ENCODE measurements around the gene FAM81A. TPM values are rescaled to one million over a fixed set of nuclear protein-coding genes. Genes with fewer than 3 reads are reported as not detected.
"Not testable (repeated sequence)": the region's sequence is repeated elsewhere in the genome, so short reads cannot be mapped to it uniquely, and the experiment has no call there.

The FAM81A gene
- 1.2 and 1.4 TPM in 2 replicates for total RNA-seq

DNA sequence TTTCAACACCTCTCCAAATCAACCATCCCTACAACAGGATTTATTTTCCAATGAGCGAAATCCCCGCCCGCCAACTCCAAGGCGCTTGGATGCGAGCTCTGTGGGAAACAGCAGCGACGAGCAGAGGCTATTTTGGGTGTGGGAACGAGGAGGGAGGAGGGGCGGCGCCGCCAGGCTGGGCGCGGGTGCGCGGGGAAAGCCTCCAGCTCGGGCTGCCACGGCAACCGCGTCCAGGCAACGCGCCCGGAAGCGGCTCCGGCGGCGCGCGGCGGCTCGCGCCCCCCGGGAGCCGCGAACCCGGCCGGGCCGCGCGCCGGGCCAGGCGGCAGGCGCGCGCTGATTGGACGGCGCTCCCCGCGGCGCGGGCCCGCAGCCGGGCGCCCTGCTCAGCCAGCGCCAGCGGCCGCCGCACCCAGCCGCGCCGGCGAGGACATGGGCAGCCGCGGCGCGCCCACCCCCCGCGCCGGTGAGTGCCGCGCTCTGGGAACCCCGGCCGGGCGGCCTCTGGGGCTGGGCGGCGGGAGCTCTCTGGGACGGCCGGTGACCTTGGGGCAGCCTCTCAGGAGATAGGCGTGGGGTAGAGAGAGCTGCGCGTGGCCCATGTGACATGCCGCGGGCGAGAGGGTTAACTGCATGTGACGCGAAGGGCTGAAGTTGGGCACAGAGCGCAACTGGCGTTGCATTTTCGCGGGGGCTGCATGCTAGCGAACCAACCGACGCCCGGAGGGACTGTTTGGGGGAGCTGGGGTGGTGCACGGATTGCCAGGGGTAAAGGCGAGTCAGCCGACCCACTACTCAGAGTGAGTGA is at the start of gene FAM81A:
FAM81A (plus strand) TSS at position 370 of the 808 bp plus-strand sequence. CDS start 20,441 bp downstream, outside the sequence.
- intact Hi-C loops (cut with micrococcal nuclease) = loop anchor here (5.0 kb wide), 1 partner anchor 191 kb away; no protein-coding TSS in a partner anchor

DNA sequence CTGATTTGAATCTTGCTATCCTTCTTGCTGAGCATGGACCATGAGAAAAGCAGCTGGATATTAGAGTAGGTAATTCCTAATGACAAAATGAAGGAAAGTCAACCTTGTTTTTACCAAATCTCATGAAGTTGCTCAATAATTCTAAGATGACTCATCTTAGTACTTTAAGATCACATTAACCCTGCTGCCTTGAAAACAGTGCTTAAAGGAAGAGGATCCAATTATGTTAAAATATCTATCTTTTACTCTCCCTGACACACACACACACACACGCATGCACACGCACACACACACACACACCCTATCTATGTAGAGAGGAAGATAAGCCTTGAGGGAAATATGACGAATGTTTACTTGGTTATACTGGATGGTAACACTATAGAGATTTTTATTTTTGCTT is 49.3 kb upstream of the FAM81A start:
- intact Hi-C loops (cut with micrococcal nuclease) = no loop called here

DNA sequence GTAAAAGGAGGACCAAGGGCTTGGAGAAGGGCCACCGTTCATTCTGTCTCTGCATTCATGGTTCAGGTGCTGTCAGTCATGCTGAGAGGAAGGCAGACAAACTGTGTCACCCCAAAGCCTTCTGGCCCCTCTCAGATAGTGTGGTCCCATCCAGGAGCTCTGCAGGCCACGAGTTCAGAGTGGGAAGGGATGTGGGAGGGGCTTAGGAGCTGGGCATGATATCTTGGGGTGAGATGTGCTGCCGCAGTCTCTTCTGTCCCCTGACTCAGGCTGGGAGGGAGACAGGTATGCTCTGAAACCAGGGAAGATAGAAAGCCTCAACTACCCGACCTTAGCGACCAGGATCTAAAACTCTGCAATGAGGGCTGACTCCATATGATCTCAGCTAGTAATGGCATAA is 45.7 kb upstream of the FAM81A start:
- intact Hi-C loops (cut with micrococcal nuclease) = no loop called here

- intact Hi-C loops (cut with micrococcal nuclease) = no loop called here
Measured at GRCh38 chr15:59394166-59394661, 43.8 kb upstream of the FAM81A start.

GRCh38 chr15:59396211-59396610 is 41.8 kb upstream of the FAM81A start:
- intact Hi-C loops (cut with micrococcal nuclease) = no loop called here

DNA sequence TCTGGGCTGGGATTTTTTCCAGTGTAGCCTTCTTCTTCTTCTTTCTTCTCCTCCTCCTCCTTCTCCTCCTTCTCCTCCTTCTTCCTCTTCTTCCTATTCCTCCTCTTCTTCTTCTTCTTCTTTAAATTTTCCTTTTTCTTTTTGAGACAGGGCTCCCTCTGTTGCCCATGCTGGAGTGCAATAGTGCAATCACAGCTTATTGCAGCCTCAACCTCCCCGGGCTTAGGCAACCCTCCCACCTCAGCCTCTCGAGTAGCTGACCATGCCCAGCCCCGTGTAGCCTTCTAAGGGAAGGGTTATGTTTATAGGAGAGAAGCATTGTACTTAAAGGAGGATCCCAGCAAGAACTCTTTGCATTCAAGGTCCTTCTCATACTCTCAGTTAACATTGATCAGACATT is 41.3 kb upstream of the FAM81A start:
- intact Hi-C loops (cut with micrococcal nuclease) = no loop called here

GRCh38 chr15:59398220-59398619 is 39.8 kb upstream of the FAM81A start:
- intact Hi-C loops (cut with micrococcal nuclease) = no loop called here

DNA sequence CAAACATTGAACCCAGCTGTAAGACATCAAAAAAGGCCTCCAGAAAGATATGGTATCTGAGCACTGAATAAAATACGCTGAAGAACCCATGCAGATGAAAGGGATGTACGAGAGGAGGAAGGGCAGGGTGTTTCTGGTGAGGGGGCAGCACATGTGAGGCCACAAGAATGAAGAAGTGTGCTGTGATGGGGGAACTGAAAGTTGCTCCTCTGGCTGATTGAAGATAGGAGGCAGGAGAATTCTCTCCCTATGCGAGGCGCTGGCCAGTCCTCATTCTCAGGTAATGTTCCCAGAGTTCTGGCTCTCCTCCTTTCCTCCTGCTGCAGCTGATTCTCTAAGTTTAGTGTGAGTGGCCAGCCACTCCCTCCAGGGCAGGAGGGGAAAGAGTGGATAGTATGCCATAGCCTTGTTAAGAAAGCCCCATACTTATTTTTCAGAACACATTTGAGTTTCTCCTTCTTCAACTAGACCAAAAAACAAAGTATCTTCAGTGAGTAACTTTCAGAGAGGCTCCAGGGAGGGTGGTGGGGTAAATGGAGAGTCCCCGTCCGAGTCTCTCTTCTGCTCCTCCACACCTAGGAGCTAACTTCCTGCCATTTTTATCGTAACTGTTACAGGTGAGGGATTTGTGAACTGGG is 38.4 kb upstream of the FAM81A start:
- intact Hi-C loops (cut with micrococcal nuclease) = no loop called here

GRCh38 chr15:59400103-59400813 is 37.7 kb upstream of the FAM81A start:
- intact Hi-C loops (cut with micrococcal nuclease) = no loop called here

- intact Hi-C loops (cut with micrococcal nuclease) = not testable (repeated sequence)
Measured at GRCh38 chr15:59401051-59401823, 36.7 kb upstream of the FAM81A start.

GRCh38 chr15:59401824-59402569 is 36.0 kb upstream of the FAM81A start:
- intact Hi-C loops (cut with micrococcal nuclease) = no loop called here

GRCh38 chr15:59405079-59405478 is 32.9 kb upstream of the FAM81A start:
- intact Hi-C loops (cut with micrococcal nuclease) = no loop called here

GRCh38 chr15:59406446-59406845 is 31.5 kb upstream of the FAM81A start:
- intact Hi-C loops (cut with micrococcal nuclease) = no loop called here

GRCh38 chr15:59407946-59408345 is 30.0 kb upstream of the FAM81A start:
- intact Hi-C loops (cut with micrococcal nuclease) = no loop called here

- intact Hi-C loops (cut with micrococcal nuclease) = no loop called here
Measured at GRCh38 chr15:59410391-59410896, 27.5 kb upstream of the FAM81A start.

DNA sequence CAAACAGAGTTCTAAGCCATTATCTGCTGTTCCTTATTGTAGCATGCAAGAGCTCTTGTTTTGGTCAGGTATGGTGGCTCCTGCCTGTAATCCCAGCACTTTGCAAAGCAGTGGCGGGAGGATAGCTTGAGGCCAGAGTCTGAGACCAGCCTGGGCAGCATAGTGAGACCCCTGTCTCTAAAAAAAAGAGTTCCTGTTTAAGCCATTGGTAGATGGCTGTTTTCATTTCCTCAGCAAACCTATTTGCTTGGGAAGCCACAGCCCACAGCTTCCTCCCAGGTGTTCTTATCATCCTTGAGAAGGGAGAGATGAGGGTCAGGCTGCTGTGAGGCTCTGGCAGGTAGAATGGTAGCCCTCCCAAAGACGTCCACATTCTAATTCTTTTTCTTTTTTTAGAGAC is 24.4 kb upstream of the FAM81A start:
- intact Hi-C loops (cut with micrococcal nuclease) = no loop called here

DNA sequence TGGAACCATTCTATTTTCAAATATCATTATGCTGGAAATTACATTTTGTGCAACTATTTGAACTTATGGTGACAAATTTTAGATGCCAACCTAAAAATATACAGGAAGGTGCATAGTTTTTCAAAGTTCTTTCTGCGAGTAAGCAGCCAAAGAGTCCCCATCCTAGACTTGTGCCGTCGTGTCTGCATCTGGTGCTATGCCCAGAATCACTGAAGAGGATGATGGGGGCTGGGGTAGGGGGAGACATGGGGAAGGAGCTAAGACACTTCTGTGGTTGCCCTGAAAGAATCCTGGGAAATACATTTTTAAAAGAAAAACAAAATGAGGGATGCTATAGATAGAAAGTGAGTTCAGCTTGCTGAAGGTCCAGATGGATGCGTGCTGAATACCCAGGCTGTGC is 21.2 kb upstream of the FAM81A start:
- intact Hi-C loops (cut with micrococcal nuclease) = no loop called here

DNA sequence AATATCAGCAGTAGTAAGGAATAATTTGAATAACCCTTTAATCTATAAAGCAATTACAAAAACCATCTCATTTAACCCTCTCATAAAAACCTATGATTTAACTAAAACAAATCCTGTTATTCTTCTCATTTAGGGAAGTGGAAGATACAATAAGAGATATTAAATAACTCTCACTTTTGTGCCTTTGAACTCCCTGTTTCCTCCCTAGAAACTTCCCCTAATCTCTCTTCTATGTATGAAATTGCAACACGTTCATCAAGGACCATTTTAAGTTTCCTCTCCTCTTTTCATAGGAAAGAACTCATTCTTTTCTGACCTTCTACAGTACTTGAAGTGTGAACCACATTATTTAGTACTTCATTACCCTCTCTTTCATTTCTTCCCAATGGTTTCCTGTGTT is 18.8 kb upstream of the FAM81A start:
- intact Hi-C loops (cut with micrococcal nuclease) = no loop called here

DNA sequence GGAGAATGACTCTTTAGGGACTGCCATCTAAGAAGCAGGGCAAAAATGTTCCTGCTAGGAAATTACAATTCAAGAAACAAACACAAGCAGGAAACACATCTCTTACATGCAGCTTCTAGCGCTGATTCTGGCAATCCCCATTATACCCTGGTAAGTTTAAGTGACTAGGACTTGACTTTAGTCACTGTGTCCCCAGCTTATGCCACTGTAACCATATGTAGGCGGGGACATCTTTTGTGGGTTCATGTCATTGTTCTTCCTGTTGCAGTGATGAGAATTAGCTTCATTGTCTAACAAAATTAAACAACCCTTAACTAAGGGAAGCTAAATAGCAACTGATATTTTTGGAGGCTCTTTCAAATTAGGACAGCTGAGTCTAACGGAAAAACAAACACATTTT is 17.9 kb upstream of the FAM81A start:
- intact Hi-C loops (cut with micrococcal nuclease) = no loop called here

DNA sequence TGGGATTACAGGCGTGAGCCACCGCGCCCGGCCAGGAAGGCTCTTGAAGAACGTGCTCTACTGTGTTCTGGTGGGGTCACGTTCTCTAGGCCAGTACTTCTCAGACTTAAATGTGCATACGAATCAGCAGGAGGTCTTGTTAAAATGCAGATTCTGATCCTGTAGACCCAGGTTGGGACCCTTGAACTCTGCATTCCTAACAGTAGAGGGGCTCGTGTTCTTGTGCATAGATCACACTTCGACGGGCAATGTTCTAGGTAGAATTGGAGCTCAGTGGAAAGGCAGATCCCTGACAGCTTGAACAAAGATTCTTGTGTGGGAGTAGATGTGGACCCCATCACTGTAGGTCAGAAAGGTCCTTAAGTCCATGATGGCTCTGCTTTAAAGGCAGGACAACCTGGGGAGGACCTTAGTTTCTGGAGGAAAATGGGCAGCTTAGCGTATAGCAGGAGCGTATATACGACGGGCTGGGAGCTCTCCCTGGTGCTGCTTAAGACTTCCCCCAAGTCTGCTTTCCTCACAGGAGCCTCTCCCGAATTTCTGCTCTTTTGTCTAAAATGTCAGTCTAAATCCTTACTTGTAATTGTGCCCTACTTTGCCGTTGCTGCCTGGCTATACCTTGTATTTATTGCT is 16.9 kb upstream of the FAM81A start:
- intact Hi-C loops (cut with micrococcal nuclease) = no loop called here

Measured in T-helper 2 cell treated with Interferon-gamma antibody and Interleukin-4, amounts not matched to agents 100 ng/mL and 5 ng/mL, for 36 hours (primary cell).